GM06990 (cell line): ENCODE data around the gene OBSCN.

Experiments
- DNase-seq: peaks from one replicate; pipeline ENCODE4 v3.0.0-alpha.2; 2011; ENCODE audit not compliant: insufficient read length; ENCODE audit errors: extremely low read depth
- H3K27me3 ChIP-seq: replicated peaks from 2 replicates; pipeline ENCODE4 v1.6.0; 2011; ENCODE audit warnings: low read length; ENCODE audit not compliant: control insufficient read depth, insufficient read depth
- H3K36me3 ChIP-seq: 2 replicates; pipeline ENCODE4 v1.5.1; 2011; ENCODE audit warnings: low read length; ENCODE audit not compliant: control insufficient read depth, insufficient read depth
- H3K4me3 ChIP-seq: replicated peaks from 2 replicates; pipeline ENCODE4 v1.5.1; 2011; ENCODE audit warnings: low read depth, mild to moderate bottlenecking, control low read depth, low read length
- TF ChIP-seq, protein P1 (sequence below): IDR thresholded peaks from 2 replicates; pipeline ENCODE4 v1.5.1; 2011; ENCODE audit warnings: low read length, control low read depth, mild to moderate bottlenecking, inconsistent platforms; ENCODE audit not compliant: insufficient read depth, poor library complexity, severe bottlenecking

The OBSCN gene

GRCh38 chr1:228175316-228176023 lies 32.4 kb upstream of the OBSCN start:
- Histone ChIP-seq H3K4me3 (no peak overlapping the region), H3K36me3 (no peaks in the 10 kb centered on the region; the same call in none of the 2 replicates), H3K27me3 (no peaks in the 10 kb centered on the region)
- TF ChIP-seq, protein P1, sequence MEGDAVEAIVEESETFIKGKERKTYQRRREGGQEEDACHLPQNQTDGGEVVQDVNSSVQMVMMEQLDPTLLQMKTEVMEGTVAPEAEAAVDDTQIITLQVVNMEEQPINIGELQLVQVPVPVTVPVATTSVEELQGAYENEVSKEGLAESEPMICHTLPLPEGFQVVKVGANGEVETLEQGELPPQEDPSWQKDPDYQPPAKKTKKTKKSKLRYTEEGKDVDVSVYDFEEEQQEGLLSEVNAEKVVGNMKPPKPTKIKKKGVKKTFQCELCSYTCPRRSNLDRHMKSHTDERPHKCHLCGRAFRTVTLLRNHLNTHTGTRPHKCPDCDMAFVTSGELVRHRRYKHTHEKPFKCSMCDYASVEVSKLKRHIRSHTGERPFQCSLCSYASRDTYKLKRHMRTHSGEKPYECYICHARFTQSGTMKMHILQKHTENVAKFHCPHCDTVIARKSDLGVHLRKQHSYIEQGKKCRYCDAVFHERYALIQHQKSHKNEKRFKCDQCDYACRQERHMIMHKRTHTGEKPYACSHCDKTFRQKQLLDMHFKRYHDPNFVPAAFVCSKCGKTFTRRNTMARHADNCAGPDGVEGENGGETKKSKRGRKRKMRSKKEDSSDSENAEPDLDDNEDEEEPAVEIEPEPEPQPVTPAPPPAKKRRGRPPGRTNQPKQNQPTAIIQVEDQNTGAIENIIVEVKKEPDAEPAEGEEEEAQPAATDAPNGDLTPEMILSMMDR = no peak
- DNase-seq = no peak

DNA sequence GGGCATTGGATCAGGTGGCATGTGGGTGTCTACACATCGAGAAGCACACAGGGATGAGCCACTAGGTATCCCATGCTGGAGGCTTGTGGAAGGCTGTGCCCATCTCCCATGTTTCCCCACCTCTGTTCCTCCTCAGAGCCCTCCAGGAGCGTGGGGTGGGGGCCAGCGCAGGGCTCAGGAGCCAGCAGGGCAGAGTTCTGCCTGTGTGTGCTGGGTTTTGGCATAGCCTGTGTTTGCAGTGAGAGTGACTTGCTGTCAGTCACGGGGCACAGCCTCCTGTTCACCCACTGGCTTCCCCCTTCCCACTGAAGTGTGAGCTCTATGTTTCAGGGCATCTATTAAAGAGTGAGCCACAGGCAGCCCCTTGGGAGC lies 31.8 kb upstream of the OBSCN start:
- DNase-seq = no peak
- Histone ChIP-seq H3K27me3 (no peaks in the 10 kb centered on the region), H3K36me3 (no peaks in the 10 kb centered on the region; the same call in 1 of the 2 replicates), H3K4me3 (no peak overlapping the region)
- TF ChIP-seq, protein P1 = no peak

- no peaks in the 10 kb centered on the region for H3K27me3 ChIP-seq
- H3K36me3 ChIP-seq = no peaks in the 10 kb centered on the region; the same call in 1 of the 2 replicates
- H3K4me3 ChIP-seq = no peak overlapping the region
- TF ChIP-seq, protein P1 = no peak
- DNase-seq = no peak
Observed at GRCh38 chr1:228176461-228177182, 31.2 kb upstream of the OBSCN start.

- no peak for DNase-seq
- TF ChIP-seq, protein P1 = no peak
- Histone ChIP-seq H3K27me3 (no peaks in the 10 kb centered on the region), H3K36me3 (no peaks in the 10 kb centered on the region; the same call in 1 of the 2 replicates), H3K4me3 (no peak overlapping the region)
Observed at GRCh38 chr1:228177183-228177475, 30.7 kb upstream of the OBSCN start.

GRCh38 chr1:228177721-228178710 lies 29.8 kb upstream of the OBSCN start:
- no peaks in the 10 kb centered on the region for H3K27me3 ChIP-seq
- no peak for DNase-seq
- TF ChIP-seq, protein P1 = no peak
- no peak overlapping the region for H3K4me3 ChIP-seq
- no peaks in the 10 kb centered on the region; the same call in 1 of the 2 replicates for H3K36me3 ChIP-seq
